Epithelial cell of proximal tubule (primary cell): ENCODE measurements around the gene ITGAE. TPM values are rescaled to one million over a fixed set of nuclear protein-coding genes. Genes with fewer than 3 reads are reported as not detected.

Source experiments
- DNase-seq: peaks from one replicate; pipeline ENCODE4 v3.0.0-alpha.2; 2011; ENCODE audit warnings: low read depth
- H3K4me3 ChIP-seq: 2 replicates; pipeline ENCODE4 v1.5.1; 2011; ENCODE audit warnings: low read depth, mild to moderate bottlenecking, low read length
- total RNA-seq: library from RNA; depleted of rRNA; stranded (reverse); fragments of >200 nt; gene quantifications from 2 replicates; pipeline ENCODE4 v1.2.3, GENCODE V29; 2015
- TF ChIP-seq, protein P1 (sequence below): conservative IDR thresholded peaks from 2 replicates; pipeline ENCODE4 v1.5.1; 2012; ENCODE audit warnings: low read depth, mild to moderate bottlenecking, low read length

The ITGAE gene
- total RNA-seq, 1 donor from 2014 or later, result 36.0 TPM

DNA sequence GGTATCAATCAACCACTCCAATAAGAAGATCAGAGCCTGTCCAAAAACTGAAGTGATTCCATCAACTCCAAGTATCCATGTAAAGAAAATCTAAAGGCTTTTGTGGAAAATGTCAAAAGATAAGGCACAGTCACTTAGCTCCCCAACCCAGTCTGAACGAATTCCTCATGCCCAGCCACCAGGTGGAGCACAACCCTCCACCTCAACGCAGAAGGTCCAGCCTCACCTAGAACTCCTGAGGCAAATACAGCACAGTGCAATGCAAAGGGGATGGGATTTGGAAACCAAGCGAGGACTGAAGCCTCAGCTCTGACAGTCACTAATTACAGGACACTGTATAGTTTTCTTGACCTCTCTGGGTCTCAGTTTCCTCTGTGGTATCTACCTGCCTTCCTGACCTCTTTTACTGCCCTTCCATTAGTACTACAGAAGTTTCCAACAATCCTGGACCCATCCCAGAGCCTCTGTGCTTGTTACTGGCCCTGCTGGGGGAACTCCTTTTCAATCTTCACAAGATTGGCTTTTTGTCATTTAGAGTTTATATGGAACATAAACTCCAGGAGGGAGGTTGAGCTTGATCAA lies 43.0 kb upstream of the ITGAE start:
- DNase-seq, result no peak
- no peak overlapping the region for H3K4me3 ChIP-seq
- TF ChIP-seq, protein P1, sequence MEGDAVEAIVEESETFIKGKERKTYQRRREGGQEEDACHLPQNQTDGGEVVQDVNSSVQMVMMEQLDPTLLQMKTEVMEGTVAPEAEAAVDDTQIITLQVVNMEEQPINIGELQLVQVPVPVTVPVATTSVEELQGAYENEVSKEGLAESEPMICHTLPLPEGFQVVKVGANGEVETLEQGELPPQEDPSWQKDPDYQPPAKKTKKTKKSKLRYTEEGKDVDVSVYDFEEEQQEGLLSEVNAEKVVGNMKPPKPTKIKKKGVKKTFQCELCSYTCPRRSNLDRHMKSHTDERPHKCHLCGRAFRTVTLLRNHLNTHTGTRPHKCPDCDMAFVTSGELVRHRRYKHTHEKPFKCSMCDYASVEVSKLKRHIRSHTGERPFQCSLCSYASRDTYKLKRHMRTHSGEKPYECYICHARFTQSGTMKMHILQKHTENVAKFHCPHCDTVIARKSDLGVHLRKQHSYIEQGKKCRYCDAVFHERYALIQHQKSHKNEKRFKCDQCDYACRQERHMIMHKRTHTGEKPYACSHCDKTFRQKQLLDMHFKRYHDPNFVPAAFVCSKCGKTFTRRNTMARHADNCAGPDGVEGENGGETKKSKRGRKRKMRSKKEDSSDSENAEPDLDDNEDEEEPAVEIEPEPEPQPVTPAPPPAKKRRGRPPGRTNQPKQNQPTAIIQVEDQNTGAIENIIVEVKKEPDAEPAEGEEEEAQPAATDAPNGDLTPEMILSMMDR, result peak; percentile 80

DNA sequence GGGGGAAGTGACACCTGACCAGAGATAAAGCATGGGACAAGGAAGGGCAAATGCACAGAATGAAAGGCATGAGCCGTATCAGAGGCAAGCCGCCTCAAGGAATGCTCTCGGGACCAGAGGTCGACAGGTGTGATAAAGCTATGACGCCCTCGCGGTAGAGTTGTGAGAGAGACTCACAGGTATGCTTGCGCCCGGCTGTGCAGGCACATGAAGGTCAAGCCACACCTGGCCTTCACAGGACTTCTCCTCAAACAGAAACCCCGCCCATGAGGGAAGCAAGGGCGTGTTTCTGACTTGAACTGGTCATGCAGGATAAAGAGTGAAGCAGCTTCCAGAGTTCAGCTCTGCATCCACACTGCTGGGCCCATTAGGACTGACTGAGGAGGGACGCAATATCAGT lies 37.2 kb upstream of the ITGAE start:
- no peak for DNase-seq
- TF ChIP-seq, protein P1, result no peak
- H3K4me3 ChIP-seq, result no peak overlapping the region

DNA sequence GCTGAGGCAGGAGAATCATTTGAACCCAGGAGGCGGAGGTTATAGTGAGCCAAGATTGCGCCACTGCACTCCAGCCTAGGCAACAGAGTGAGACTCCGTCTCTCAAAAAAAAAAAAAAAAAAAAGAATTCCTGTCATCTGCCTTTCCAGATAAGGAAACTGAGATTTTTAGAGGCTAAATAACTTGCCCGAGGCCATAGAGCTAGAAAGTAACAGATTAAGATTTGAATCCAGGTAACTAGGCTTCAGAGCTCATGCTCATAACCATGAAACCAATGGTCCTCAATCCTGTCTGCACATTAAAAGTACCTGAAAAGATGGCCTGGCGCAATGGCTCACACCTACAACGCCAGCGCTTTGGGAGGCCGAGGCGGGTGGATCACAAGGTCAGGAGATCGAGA lies 35.6 kb upstream of the ITGAE start:
- TF ChIP-seq, protein P1, result no peak
- DNase-seq, result no peak
- H3K4me3 ChIP-seq, result no peak overlapping the region

DNA sequence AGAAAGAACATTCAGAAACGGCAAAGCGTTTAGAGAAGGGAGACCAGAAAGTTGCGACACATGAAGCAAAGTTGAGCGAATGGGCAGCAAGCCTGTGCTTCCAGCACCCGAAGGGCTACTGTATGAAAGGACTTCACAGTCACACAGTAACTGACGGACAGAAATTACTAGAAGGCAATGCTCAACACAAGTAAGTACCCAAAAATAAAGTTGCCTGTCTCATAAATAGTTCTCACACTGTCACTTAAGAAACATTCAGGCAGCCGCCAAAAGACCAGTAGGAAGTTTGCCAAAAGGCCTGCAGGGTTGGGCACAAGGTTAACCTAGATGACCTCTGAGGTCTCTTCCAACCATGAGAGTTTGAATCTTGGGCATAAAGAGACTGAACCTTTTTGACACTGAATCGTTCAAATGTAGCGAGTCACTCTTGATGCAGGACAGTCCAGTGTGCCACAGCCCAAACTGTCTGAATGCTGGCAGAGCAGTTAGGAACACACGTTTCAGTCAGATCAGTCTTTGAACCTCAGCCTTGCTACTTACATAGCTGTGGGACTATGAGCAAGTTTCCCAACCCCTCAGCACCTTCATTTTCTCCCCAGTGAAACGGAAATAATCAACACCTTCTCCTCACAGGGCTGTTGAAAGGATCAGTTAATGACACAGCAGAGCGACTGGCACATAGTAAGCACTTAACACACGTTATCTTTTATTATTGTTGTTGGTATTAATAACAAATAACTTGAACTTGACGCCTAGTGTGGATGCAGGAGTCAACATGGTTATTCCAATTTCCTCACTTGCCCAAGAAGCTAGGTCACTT lies 34.6 kb upstream of the ITGAE start:
- no peak overlapping the region for H3K4me3 ChIP-seq
- TF ChIP-seq, protein P1, result no peak
- DNase-seq, result no peak

DNA sequence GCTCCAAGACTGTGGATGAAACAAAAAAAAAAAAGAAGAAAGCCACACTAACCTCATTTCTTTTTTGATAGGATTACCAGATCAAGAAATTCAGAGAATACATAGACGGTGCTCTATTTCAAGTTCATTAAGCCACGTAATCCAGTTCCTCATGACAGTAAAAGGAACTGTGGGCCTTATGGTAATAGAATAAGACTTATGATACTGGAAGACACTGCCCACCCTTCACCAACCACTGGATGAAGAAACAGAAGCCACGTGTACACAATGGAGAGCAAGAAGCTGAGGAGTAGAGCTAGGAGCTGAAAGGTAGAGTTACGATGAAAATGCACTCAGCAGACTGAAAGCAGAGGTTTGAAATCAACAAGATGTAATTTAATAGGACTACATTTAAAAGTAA lies 33.8 kb upstream of the ITGAE start:
- TF ChIP-seq, protein P1, result no peak
- H3K4me3 ChIP-seq, result no peak overlapping the region
- no peak for DNase-seq

DNA sequence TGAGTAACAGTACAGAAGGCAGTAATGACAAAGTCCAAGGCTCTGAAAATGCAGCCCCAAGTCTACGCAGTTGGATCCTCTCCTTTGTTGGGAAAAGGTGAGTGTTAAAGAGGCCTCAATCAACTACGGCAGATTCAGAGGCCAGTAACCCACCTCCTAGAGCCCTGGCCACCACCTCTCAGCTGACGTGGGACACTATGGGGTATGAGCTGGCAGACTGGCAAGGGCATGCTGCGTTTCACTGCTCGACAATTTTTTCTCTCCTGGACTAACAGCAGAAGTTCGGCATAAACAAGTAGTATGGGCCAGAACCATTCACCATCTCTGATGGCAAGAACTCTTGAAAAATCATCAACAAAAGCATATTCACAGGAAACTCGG lies 27.9 kb upstream of the ITGAE start:
- no peak for DNase-seq
- TF ChIP-seq, protein P1, result no peak
- H3K4me3 ChIP-seq, result no peak overlapping the region
